Trophoblast cell (in vitro differentiated cells and primary cell): ENCODE results near the gene CDK8.
"Not testable (repeated sequence)": the region's sequence is repeated elsewhere in the genome, so short reads cannot be mapped to it uniquely, and the experiment has no call there.

Experiments
- DNase-seq, 2 donors: peaks; one replicate each; pipeline ENCODE4 v3.0.0-alpha.2; 2016
- H2AFZ ChIP-seq: 2 replicates; pipeline ENCODE4 v1.6.1; 2013; ENCODE audit warnings: low read length, moderate library complexity, mild to moderate bottlenecking; ENCODE audit not compliant: insufficient read depth, poor library complexity
- H2AK5ac ChIP-seq: 2 replicates; pipeline ENCODE4 v1.6.1; 2013; ENCODE audit warnings: mild to moderate bottlenecking, low read length
- H2BK120ac ChIP-seq: 2 replicates; pipeline ENCODE4 v1.6.1; 2013; ENCODE audit warnings: low read length, mild to moderate bottlenecking, moderate library complexity; ENCODE audit not compliant: insufficient read depth, poor library complexity
- H2BK12ac ChIP-seq: 2 replicates; pipeline ENCODE4 v1.6.1; 2013; ENCODE audit warnings: mild to moderate bottlenecking, low read length, moderate library complexity
- H2BK5ac ChIP-seq: 2 replicates; pipeline ENCODE4 v1.6.1; 2013; ENCODE audit warnings: low read length, low read depth, moderate library complexity, mild to moderate bottlenecking; ENCODE audit not compliant: poor library complexity
- H3K14ac ChIP-seq: 2 replicates; pipeline ENCODE4 v1.6.1; 2013; ENCODE audit warnings: mild to moderate bottlenecking, low read length
- H3K18ac ChIP-seq: 2 replicates; pipeline ENCODE4 v1.6.1; 2013; ENCODE audit warnings: mild to moderate bottlenecking, low read length
- H3K23ac ChIP-seq: 2 replicates; pipeline ENCODE4 v1.6.1; 2013; ENCODE audit warnings: low read length
- H3K27ac ChIP-seq: 2 replicates; pipeline ENCODE4 v1.5.1; 2013; ENCODE audit warnings: low read depth, mild to moderate bottlenecking, inconsistent platforms, low read length, moderate library complexity
- H3K27me3 ChIP-seq: 2 replicates; pipeline ENCODE4 v1.6.1; 2013; ENCODE audit warnings: inconsistent platforms, mild to moderate bottlenecking, low read length, moderate library complexity; ENCODE audit not compliant: insufficient read depth
- H3K36me3 ChIP-seq, 2 experiments: 1 replicate in 1 of 2; 2 replicates in 1 of 2; pipeline ENCODE4 v1.6.1; 2013; ENCODE audit warnings: low read length in 2 of 2, mild to moderate bottlenecking in 2 of 2, moderate library complexity in 1 of 2; ENCODE audit not compliant: insufficient read depth in 2 of 2, control insufficient read depth in 1 of 2
- H3K4ac ChIP-seq: 2 replicates; pipeline ENCODE4 v1.6.1; 2013; ENCODE audit warnings: low read depth, mild to moderate bottlenecking, low read length, moderate library complexity
- H3K4me1 ChIP-seq, 2 experiments: 1 replicate in 1 of 2; 2 replicates in 1 of 2; pipeline ENCODE4 v1.6.1; 2013; ENCODE audit warnings: low read length in 2 of 2, mild to moderate bottlenecking in 2 of 2, moderate library complexity in 1 of 2; ENCODE audit not compliant: insufficient read depth in 2 of 2, control insufficient read depth in 1 of 2
- H3K4me2 ChIP-seq: 2 replicates; pipeline ENCODE4 v1.6.1; 2013; ENCODE audit warnings: inconsistent platforms, mild to moderate bottlenecking, low read length, moderate library complexity
- H3K4me3 ChIP-seq: 2 replicates; pipeline ENCODE4 v1.5.1; 2013; ENCODE audit warnings: mild to moderate bottlenecking, low read depth, low read length, inconsistent platforms
- H3K79me1 ChIP-seq: one replicate; pipeline ENCODE4 v1.6.1; 2013; ENCODE audit warnings: low read length
- H3K79me2 ChIP-seq: 2 replicates; pipeline ENCODE4 v1.6.1; 2013; ENCODE audit warnings: low read length, mild to moderate bottlenecking; ENCODE audit not compliant: control insufficient read depth, insufficient read depth, poor library complexity
- H3K9ac ChIP-seq: 2 replicates; pipeline ENCODE4 v1.6.1; 2013; ENCODE audit warnings: mild to moderate bottlenecking, low read length
- H3K9me3 ChIP-seq: 2 replicates; pipeline ENCODE4 v1.6.1; 2013; ENCODE audit warnings: low read depth, mild to moderate bottlenecking, control low read depth, inconsistent platforms, low read length; ENCODE audit not compliant: insufficient read depth
- H4K12ac ChIP-seq: 2 replicates; pipeline ENCODE4 v1.6.1; 2013; ENCODE audit warnings: low read depth, mild to moderate bottlenecking, low read length, moderate library complexity
- H4K8ac ChIP-seq: 2 replicates; pipeline ENCODE4 v1.6.1; 2013; ENCODE audit warnings: low read depth, mild to moderate bottlenecking, low read length, moderate library complexity
- H4K91ac ChIP-seq: one replicate; pipeline ENCODE4 v1.6.1; 2013; ENCODE audit warnings: low read depth, mild to moderate bottlenecking, low read length, moderate library complexity
- WGBS: extraction: QIAGEN DNeasy Blood & Tissue Kit; methylation state at CpG from one replicate; pipeline ENCODE4 v1.1.7; 2013; ENCODE audit warnings: missing lambda C conversion rate; ENCODE audit not compliant: insufficient read length, insufficient coverage; ENCODE audit errors: extremely low coverage; 5-methylcytosine and 5-hydroxymethylcytosine counted together

Gene CDK8

GRCh38 chr13:26308836-26309235 is 54.9 kb downstream of the CDK8 start:
- Histone ChIP-seq H3K79me2 (no peaks in the 10 kb centered on the region), H3K14ac (no peak overlapping the region), H3K27ac (no peak overlapping the region), H3K9ac (no peak overlapping the region), H4K12ac (no peak overlapping the region), H2AFZ (no peak overlapping the region), H4K8ac (no peak overlapping the region), H3K4me1 (no peaks in the 10 kb centered on the region), H2BK5ac (no peak overlapping the region), H2BK12ac (no peak overlapping the region), H3K23ac (no peak overlapping the region), H2BK120ac (no peak overlapping the region), H3K27me3 (no peaks in the 10 kb centered on the region), H3K9me3 (no peaks in the 10 kb centered on the region), H3K79me1 (no peaks in the 10 kb centered on the region), H4K91ac (no peak overlapping the region), H3K4ac (no peak overlapping the region), H3K4me2 (no peak overlapping the region), H3K18ac (no peak overlapping the region), H2AK5ac (no peak overlapping the region), H3K36me3 (no peaks in the 10 kb centered on the region), H3K4me3 (no peak overlapping the region)
- DNase-seq, result no peak
- WGBS, result no CpG with 5 or more reads among the region's 6 CpGs

- no peaks in the 10 kb centered on the region for H3K9me3 ChIP-seq
- H2BK120ac ChIP-seq, result no peak overlapping the region
- H3K79me1 ChIP-seq, result no peaks in the 10 kb centered on the region
- no peaks in the 10 kb centered on the region for H3K36me3 ChIP-seq
- H2BK12ac ChIP-seq, result no peak overlapping the region
- no peak for DNase-seq
- H3K23ac ChIP-seq, result no peak overlapping the region
- no peak overlapping the region for H3K18ac ChIP-seq
- H4K8ac ChIP-seq, result no peak overlapping the region
- H2AK5ac ChIP-seq, result no peak overlapping the region
- no peaks in the 10 kb centered on the region for H3K79me2 ChIP-seq
- no peak overlapping the region for H3K4ac ChIP-seq
- H3K4me3 ChIP-seq, result no peak overlapping the region
- no peaks in the 10 kb centered on the region for H3K4me1 ChIP-seq
- H3K4me2 ChIP-seq, result no peak overlapping the region
- H2AFZ ChIP-seq, result no peak overlapping the region
- no peak overlapping the region for H4K91ac ChIP-seq
- no peaks in the 10 kb centered on the region for H3K27me3 ChIP-seq
- no peak overlapping the region for H4K12ac ChIP-seq
- H3K27ac ChIP-seq, result no peak overlapping the region
- WGBS, result no CpG with 5 or more reads among the region's 4 CpGs
- H3K14ac ChIP-seq, result no peak overlapping the region
- no peak overlapping the region for H3K9ac ChIP-seq
- no peak overlapping the region for H2BK5ac ChIP-seq
Observed at GRCh38 chr13:26310003-26310402, 56.1 kb downstream of the CDK8 start.

GRCh38 chr13:26310470-26310869 is 56.5 kb downstream of the CDK8 start:
- Histone ChIP-seq H4K12ac (no peak overlapping the region), H3K23ac (no peak overlapping the region), H3K79me1 (no peaks in the 10 kb centered on the region), H2AK5ac (no peak overlapping the region), H2AFZ (no peak overlapping the region), H3K18ac (no peak overlapping the region), H3K79me2 (no peaks in the 10 kb centered on the region), H3K14ac (no peak overlapping the region), H3K27me3 (no peaks in the 10 kb centered on the region), H3K4me1 (no peaks in the 10 kb centered on the region), H2BK120ac (no peak overlapping the region), H3K4ac (no peak overlapping the region), H4K91ac (no peak overlapping the region), H3K27ac (no peak overlapping the region), H3K9ac (no peak overlapping the region), H3K9me3 (no peaks in the 10 kb centered on the region), H3K4me2 (no peak overlapping the region), H4K8ac (no peak overlapping the region), H3K36me3 (no peaks in the 10 kb centered on the region), H3K4me3 (no peak overlapping the region), H2BK5ac (no peak overlapping the region), H2BK12ac (no peak overlapping the region)
- no peak for DNase-seq
- WGBS, result no CpG with 5 or more reads among the region's 5 CpGs

GRCh38 chr13:26312019-26312418 is 58.1 kb downstream of the CDK8 start:
- not testable (repeated sequence) for H2AK5ac ChIP-seq, H3K9ac ChIP-seq, H2AFZ ChIP-seq, H3K4ac ChIP-seq, H3K9me3 ChIP-seq, H3K4me2 ChIP-seq, H3K79me2 ChIP-seq, H2BK5ac ChIP-seq, DNase-seq, H4K12ac ChIP-seq, H2BK120ac ChIP-seq, H3K79me1 ChIP-seq, H3K4me1 ChIP-seq, H3K27me3 ChIP-seq, H3K4me3 ChIP-seq, H3K36me3 ChIP-seq, H3K23ac ChIP-seq, H3K27ac ChIP-seq, H4K91ac ChIP-seq, H2BK12ac ChIP-seq, H3K14ac ChIP-seq, H3K18ac ChIP-seq, H4K8ac ChIP-seq
- no CpG with 5 or more reads among the region's 7 CpGs for WGBS
